Activated T-helper 2 cell treated with anti-CD3 and anti-CD28 coated beads, Interferon-gamma antibody, Interleukin-2, Interleukin-4, amounts not matched to agents 10 μg/mL and 5 μg/mL and 100 μg/mL, durations not matched to agents 14 hours and 24 hours and 36 hours (primary cell): ENCODE results near the gene OPN1SW. TPM values are rescaled to one million over a fixed set of nuclear protein-coding genes. Genes with fewer than 3 reads are reported as not detected.

Source experiments
- DNase-seq: peaks from one replicate; pipeline ENCODE4 v3.0.0; 2021; ENCODE audit warnings: low spot score
- H3K27ac Mint-ChIP-seq: one replicate; pipeline ENCODE4 v1.8.0; 2021; ENCODE audit warnings: mixed read lengths
- H3K27me3 Mint-ChIP-seq: one replicate; pipeline ENCODE4 v1.8.0; 2021; ENCODE audit warnings: low read depth, mixed read lengths
- H3K36me3 Mint-ChIP-seq: one replicate; pipeline ENCODE4 v1.8.0; 2021; ENCODE audit warnings: low read depth, mixed read lengths
- H3K4me1 Mint-ChIP-seq: one replicate; pipeline ENCODE4 v1.8.0; 2021; ENCODE audit warnings: low read depth, mixed read lengths
- H3K4me3 Mint-ChIP-seq: one replicate; pipeline ENCODE4 v1.8.0; 2021; ENCODE audit warnings: low read depth, mild to moderate bottlenecking, moderate library complexity, mixed read lengths
- H3K9me3 Mint-ChIP-seq: one replicate; pipeline ENCODE4 v1.8.0; 2021; ENCODE audit warnings: mixed read lengths
- intact Hi-C: fragments of 100-400 bp; cut with micrococcal nuclease; formaldehyde crosslinking; loops from one replicate; pipeline ENCODE4 v1.15.1; 2023
- total RNA-seq: library from RNA; stranded (reverse); gene quantifications from 2 replicates; pipeline ENCODE4 v1.2.3, GENCODE V29; 2022

The OPN1SW gene
- total RNA-seq, 1 donor from 2014 or later = not detected

DNA sequence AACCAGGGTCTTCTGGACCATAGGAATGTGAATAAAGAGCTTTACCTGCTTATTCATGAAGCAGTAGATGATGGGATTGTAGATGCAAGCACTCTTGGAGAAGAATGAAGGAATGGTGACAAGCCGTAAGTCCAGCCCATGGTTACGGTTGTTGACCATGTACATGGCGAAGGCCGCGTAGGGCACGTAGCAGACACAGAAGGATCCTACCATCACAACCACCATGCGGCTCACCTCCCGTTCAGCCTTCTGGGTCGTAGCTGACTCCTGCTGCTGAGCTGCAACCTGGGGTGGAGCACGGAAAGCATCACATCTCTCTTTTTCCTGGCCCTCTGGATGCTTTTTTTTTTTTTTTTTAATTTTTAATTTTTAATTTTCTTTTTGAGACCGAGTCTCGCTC is 2.0 kb downstream of the OPN1SW start:
- Mint-ChIP-seq H3K36me3 (peaks cover 57% of the 10 kb centered on the region), H3K27ac (no peak overlapping the region), H3K27me3 (peaks cover 4% of the 10 kb centered on the region), H3K9me3 (peaks cover 15% of the 10 kb centered on the region), H3K4me1 (peaks cover 7% of the 10 kb centered on the region), H3K4me3 (no peak overlapping the region)
- no peak for DNase-seq
- intact Hi-C loops = no loop called here

DNA sequence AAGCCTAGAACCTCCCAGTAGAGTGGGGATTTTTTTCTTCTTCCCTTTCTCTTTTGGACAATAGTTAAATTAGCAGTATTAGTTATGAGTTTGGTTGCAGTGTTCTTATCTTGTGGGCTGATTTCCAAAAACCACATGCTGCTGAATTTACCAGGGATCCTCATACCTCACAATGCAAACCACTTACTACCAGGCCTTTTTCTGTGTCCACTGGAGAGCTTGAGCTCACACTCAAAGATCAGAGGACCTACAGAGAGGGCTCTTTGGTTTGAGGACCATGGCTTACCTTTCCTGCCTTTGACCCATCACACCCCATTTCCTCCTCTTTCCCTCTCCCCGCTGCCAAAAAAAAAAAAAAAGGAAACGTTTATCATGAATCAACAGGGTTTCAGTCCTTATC is 5.4 kb downstream of the OPN1SW start:
- intact Hi-C loops = no loop called here

DNA sequence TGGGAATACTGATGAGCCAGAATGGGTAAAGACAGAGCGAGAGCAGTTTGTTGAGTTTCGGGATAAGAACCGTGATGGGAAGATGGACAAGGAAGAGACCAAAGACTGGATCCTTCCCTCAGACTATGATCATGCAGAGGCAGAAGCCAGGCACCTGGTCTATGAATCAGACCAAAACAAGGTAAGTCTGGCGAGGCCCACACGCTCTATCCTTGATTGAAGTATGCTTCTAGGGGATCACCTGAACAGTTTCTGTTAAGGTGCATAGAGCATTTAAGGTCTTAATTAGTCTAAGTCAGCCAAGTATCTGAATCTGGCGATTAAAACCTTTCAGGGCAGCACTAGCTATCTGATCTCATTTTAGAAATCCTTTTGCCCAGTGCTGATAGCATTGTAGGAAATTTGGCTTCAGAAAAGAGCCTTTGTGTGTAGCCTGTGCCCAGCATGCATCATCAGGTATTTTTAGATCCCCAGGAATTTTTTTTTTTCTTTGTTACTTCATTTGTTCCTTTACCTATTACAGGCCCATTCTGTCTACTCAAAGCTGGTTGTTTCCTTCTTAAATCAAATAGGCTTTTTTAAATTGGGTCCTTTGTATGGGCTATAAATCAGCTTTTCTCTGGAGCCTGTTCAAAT is 8.0 kb downstream of the OPN1SW start:
- intact Hi-C loops = no loop called here
- DNase-seq = no peak
- H3K27ac Mint-ChIP-seq = no peak overlapping the region
- no peaks in the 10 kb centered on the region for H3K4me1 Mint-ChIP-seq
- peaks cover 69% of the 10 kb centered on the region for H3K36me3 Mint-ChIP-seq
- H3K27me3 Mint-ChIP-seq = no peaks in the 10 kb centered on the region
- H3K4me3 Mint-ChIP-seq = no peak overlapping the region
- no peaks in the 10 kb centered on the region for H3K9me3 Mint-ChIP-seq

More for the DNA sequence above, 5.4 kb downstream of the OPN1SW start:
- Mint-ChIP-seq H3K27ac (no peak overlapping the region), H3K4me3 (no peak overlapping the region), H3K36me3 (peaks cover 76% of the 10 kb centered on the region), H3K27me3 (no peaks in the 10 kb centered on the region), H3K4me1 (no peaks in the 10 kb centered on the region), H3K9me3 (no peaks in the 10 kb centered on the region)
- DNase-seq = no peak

DNA sequence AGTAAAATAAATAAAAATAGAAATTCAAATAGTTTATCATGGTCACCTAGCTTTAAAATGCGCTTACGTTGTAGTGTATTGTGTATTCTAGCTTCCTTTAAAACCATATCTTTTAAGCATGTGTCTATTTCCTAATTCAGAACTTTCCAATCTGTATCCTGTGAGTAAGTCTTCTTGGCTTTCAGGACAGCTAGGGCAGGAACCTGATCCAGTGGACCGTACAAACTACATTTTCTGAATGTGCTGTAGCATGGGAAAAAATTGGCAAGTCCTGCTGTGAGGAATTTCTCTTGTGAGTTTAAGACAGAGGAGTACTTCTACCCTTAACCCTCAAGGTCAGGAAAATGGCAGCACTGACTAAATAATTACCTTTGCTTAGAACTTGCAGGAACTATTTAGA is 12.1 kb downstream of the OPN1SW start:
- intact Hi-C loops = no loop called here
- no peak overlapping the region for H3K4me3 Mint-ChIP-seq
- H3K36me3 Mint-ChIP-seq = peaks cover 57% of the 10 kb centered on the region
- peaks cover 2% of the 10 kb centered on the region for H3K4me1 Mint-ChIP-seq
- H3K27me3 Mint-ChIP-seq = no peaks in the 10 kb centered on the region
- H3K27ac Mint-ChIP-seq = no peak overlapping the region
- no peaks in the 10 kb centered on the region for H3K9me3 Mint-ChIP-seq
- DNase-seq = no peak

DNA sequence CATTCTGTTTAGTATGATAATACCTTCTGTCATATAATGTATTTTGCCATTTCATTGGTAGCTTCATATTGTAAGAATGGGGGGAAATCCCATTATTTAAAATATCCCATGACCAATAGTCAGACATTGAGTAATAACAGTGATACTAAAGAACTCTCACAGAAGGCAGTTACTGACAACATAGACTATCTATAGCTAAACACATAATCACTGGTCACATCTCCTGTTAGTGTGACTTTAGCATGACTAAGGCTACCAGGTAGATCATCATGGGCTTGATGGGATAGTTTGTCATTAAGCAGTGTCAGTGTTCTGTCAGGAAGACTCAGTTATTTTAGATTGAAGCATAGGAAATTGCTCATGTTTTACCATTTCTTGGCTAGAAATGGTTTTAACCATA is 16.4 kb downstream of the OPN1SW start:
- no peak overlapping the region for H3K27ac Mint-ChIP-seq
- H3K4me3 Mint-ChIP-seq = no peak overlapping the region
- peaks cover 60% of the 10 kb centered on the region for H3K36me3 Mint-ChIP-seq

GRCh38 chr7:128758553-128758952 is 17.0 kb downstream of the OPN1SW start:
- Mint-ChIP-seq H3K27ac (no peak overlapping the region), H3K4me3 (no peak overlapping the region), H3K9me3 (no peaks in the 10 kb centered on the region), H3K36me3 (peaks cover 62% of the 10 kb centered on the region), H3K27me3 (no peaks in the 10 kb centered on the region), H3K4me1 (peaks cover 6% of the 10 kb centered on the region)
- no peak for DNase-seq
- intact Hi-C loops = no loop called here

More for the DNA sequence above, 16.4 kb downstream of the OPN1SW start:
- H3K9me3 Mint-ChIP-seq = no peaks in the 10 kb centered on the region
- no peak for DNase-seq
- no peaks in the 10 kb centered on the region for H3K27me3 Mint-ChIP-seq
- H3K4me1 Mint-ChIP-seq = peaks cover 6% of the 10 kb centered on the region
- intact Hi-C loops = no loop called here

DNA sequence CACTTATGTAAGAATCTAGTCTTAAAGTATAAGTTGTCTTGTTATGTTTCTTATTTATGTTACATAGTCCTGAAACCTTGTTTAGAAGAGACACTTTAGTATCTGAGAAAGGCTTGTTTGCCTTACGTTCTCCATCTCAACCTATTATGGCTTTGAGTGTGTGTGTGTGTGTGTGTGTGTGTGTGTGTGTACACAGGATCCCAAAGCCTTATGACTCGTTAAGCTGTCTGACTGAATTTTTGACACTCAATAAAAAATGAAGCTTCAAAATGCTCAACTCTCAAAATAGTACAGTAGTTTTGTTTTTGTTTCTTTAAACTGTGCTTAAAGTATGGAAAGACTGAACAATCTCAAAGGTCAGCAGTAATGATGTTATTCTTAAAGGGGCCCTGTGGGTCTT is 18.4 kb downstream of the OPN1SW start:
- H3K27me3 Mint-ChIP-seq = no peaks in the 10 kb centered on the region
- H3K4me3 Mint-ChIP-seq = no peak overlapping the region
- H3K36me3 Mint-ChIP-seq = peaks cover 65% of the 10 kb centered on the region
- peaks cover 12% of the 10 kb centered on the region for H3K4me1 Mint-ChIP-seq
- peak overlapping the region; percentile 28 for H3K27ac Mint-ChIP-seq
- no peaks in the 10 kb centered on the region for H3K9me3 Mint-ChIP-seq
- no peak for DNase-seq
- intact Hi-C loops = no loop called here

DNA sequence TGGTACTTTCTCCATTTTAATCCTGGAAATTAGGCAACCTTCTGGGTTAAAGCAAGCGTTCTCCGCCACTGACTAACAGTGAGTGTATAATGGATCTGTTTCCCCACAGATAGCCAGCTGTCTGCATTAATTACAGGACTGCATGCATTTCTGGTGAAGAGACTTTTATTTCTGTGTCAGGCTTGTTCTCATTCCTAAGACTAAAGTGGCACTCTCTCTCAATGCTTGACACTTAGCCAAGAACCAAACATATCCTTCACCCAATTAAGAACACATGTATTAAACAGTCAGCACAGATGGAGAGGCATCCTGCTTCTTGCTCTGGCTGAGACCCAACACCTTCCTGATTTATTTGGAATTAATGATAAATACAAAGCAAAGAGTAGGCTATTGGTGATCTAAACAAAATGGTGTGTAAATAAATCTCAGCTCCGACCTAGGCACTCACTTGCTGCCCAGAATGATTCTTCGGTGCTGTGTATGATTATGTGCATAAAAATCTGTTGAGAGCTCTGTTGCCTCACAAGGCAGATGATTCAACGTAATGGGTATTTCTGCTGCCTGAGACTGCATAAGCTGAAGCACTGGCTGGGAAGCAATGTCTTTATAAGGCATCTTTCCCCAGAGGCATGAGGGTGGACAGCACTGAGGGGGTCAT is 19.6 kb downstream of the OPN1SW start:
- no peaks in the 10 kb centered on the region for H3K27me3 Mint-ChIP-seq
- no peaks in the 10 kb centered on the region for H3K9me3 Mint-ChIP-seq
- DNase-seq = no peak
- H3K4me3 Mint-ChIP-seq = no peak overlapping the region
- H3K27ac Mint-ChIP-seq = peak overlapping the region; percentile 28
- H3K4me1 Mint-ChIP-seq = peaks cover 12% of the 10 kb centered on the region
- peaks cover 57% of the 10 kb centered on the region for H3K36me3 Mint-ChIP-seq
- intact Hi-C loops = no loop called here

- intact Hi-C loops = no loop called here
- DNase-seq = no peak
- Mint-ChIP-seq H3K4me1 (peaks cover 12% of the 10 kb centered on the region), H3K9me3 (no peaks in the 10 kb centered on the region), H3K36me3 (peaks cover 57% of the 10 kb centered on the region), H3K27ac (no peak overlapping the region), H3K4me3 (no peak overlapping the region), H3K27me3 (no peaks in the 10 kb centered on the region)
These were observed 20.3 kb downstream of the OPN1SW start for GRCh38 chr7:128755075-128755818.

- Mint-ChIP-seq H3K27me3 (no peaks in the 10 kb centered on the region), H3K4me3 (no peak overlapping the region), H3K9me3 (no peaks in the 10 kb centered on the region), H3K4me1 (peaks cover 19% of the 10 kb centered on the region), H3K27ac (no peak overlapping the region), H3K36me3 (peaks cover 68% of the 10 kb centered on the region)
- no peak for DNase-seq
- intact Hi-C loops = no loop called here
These were observed 23.3 kb downstream of the OPN1SW start for GRCh38 chr7:128752251-128752650.

- Mint-ChIP-seq H3K4me3 (no peak overlapping the region), H3K27me3 (no peaks in the 10 kb centered on the region), H3K27ac (no peak overlapping the region), H3K36me3 (peaks cover 54% of the 10 kb centered on the region), H3K4me1 (peaks cover 23% of the 10 kb centered on the region), H3K9me3 (no peaks in the 10 kb centered on the region)
- no peak for DNase-seq
- intact Hi-C loops = no loop called here
These were observed 28.1 kb downstream of the OPN1SW start for GRCh38 chr7:128747327-128748079.

DNA sequence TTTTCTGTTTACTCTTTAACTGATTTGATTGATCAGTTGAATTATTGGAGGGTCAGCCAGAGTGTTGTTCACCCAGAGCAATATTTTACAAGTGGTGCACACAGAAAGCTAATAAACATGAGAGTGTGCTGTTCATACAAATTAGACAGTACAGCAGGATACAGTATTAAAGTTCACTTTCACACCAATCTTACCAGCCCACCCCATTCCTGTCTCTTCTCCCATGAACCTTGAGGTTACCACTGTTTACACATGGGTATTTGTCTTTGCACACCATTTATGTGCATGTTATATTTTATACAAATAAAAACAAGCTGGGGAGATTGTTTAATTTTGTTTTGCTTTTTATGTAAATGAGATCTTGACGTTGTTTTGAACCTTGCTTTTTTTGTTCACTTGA is 29.9 kb downstream of the OPN1SW start:
- H3K9me3 Mint-ChIP-seq = no peaks in the 10 kb centered on the region
- no peaks in the 10 kb centered on the region for H3K27me3 Mint-ChIP-seq
- intact Hi-C loops = no loop called here
- peaks cover 37% of the 10 kb centered on the region for H3K4me1 Mint-ChIP-seq
- H3K27ac Mint-ChIP-seq = no peak overlapping the region
- H3K4me3 Mint-ChIP-seq = no peak overlapping the region
- no peak for DNase-seq
- peaks cover 64% of the 10 kb centered on the region for H3K36me3 Mint-ChIP-seq
